GM19328 (cell line): ENCODE results near the gene FBXL20.

Experiments
- ATAC-seq: cut with Tn5 transposase; IDR thresholded peaks from one replicate; pipeline ENCODE4 v1.9.1; 2021; ENCODE audit warnings: mild to moderate bottlenecking, moderate library complexity; ENCODE audit not compliant: unreplicated experiment

The FBXL20 gene

GRCh38 chr17:39229274-39229913, 172.0 kb downstream of the FBXL20 start:
- no peak for ATAC-seq

GRCh38 chr17:39227364-39227919, 174.0 kb downstream of the FBXL20 start:
- ATAC-seq = no peak

- ATAC-seq = no peak
These were observed 175.3 kb downstream of the FBXL20 start for GRCh38 chr17:39225959-39226683.

- ATAC-seq = no peak
These were observed 176.0 kb downstream of the FBXL20 start, which contains the start of gene STAC2 for GRCh38 chr17:39225308-39225958. Gene STAC2 (minus strand): TSS chr17:39225945. CDS start chr17:39225502, 443 bp downstream.

GRCh38 chr17:39224778-39225307, 176.6 kb downstream of the FBXL20 start:
- no peak for ATAC-seq

- no peak for ATAC-seq
These were observed 177.3 kb downstream of the FBXL20 start for GRCh38 chr17:39223907-39224777.

GRCh38 chr17:39222866-39223834, 178.3 kb downstream of the FBXL20 start:
- ATAC-seq = no peak

GRCh38 chr17:39222151-39222550, 179.3 kb downstream of the FBXL20 start:
- ATAC-seq = no peak

GRCh38 chr17:39221572-39221971, 179.9 kb downstream of the FBXL20 start:
- ATAC-seq = no peak

- no peak for ATAC-seq
These were observed 181.7 kb downstream of the FBXL20 start for GRCh38 chr17:39219647-39220154.

GRCh38 chr17:39218906-39219305, 182.5 kb downstream of the FBXL20 start:
- ATAC-seq = no peak

- ATAC-seq = no peak
These were observed 183.6 kb downstream of the FBXL20 start for GRCh38 chr17:39217734-39218369.

GRCh38 chr17:39213852-39214251, 187.6 kb downstream of the FBXL20 start:
- no peak for ATAC-seq

GRCh38 chr17:39212841-39213480, 188.5 kb downstream of the FBXL20 start:
- ATAC-seq = no peak

- no peak for ATAC-seq
These were observed 189.1 kb downstream of the FBXL20 start for GRCh38 chr17:39212195-39212810.

GRCh38 chr17:39210093-39210434, 191.4 kb downstream of the FBXL20 start:
- ATAC-seq = no peak

- no peak for ATAC-seq
These were observed 191.9 kb downstream of the FBXL20 start for GRCh38 chr17:39209317-39210092.
